HG03460 (cell line): ENCODE measurements around the gene RNF212.
A peak's percentile ranks its signal among the peaks of the same experiment; 100 is the strongest.

Source experiments
- ATAC-seq: cut with Tn5 transposase; IDR thresholded peaks from one replicate; pipeline ENCODE4 v1.9.1; 2021; ENCODE audit not compliant: unreplicated experiment

The RNF212 gene

GRCh38 chr4:1038948-1039492 lies 74.3 kb downstream of the RNF212 start:
- ATAC-seq: no peak

- no peak for ATAC-seq
Observed at GRCh38 chr4:1036976-1037810, 76.2 kb downstream of the RNF212 start.

DNA sequence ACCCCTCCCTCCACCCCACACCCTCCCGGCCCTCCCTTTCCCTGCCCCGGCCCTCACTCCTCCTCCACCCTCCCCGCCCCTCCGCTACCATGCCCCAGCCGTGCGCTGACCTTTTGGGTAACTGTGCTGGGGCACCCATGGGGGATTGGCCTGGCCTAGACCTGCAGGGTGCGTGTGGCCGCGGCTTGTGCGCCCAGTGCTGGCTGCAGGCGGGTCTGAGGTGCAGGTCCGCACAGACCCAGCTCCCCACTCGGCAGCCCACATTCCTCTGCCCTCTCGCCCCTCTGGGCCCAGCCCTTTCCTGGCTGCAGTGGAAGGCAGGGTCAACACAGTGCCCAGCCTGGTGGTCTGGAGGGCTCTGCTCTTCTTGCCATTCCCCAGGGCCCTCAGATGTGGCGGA lies 77.3 kb downstream of the RNF212 start:
- ATAC-seq: no peak

DNA sequence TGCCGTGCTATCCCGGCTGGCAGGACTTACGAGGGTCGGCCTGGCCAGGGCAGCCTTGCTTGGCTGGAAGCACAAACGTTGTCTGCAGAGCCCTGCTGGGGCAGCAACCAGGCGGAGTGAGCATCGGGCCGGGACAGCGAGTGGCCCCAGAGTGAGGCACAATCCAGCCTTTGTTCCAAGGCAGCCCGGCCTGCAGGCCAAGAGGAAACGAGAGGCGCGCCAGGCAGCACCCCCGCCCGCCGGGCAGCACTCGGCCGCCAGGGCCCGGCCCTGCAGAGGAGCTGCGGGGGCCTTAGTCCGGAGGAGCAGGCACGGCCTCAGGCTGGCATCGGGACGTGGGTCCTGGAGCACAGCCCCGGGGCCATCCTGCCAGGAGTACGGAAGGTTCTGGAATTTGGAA lies 77.9 kb downstream of the RNF212 start:
- no peak for ATAC-seq

GRCh38 chr4:1033840-1034551 lies 79.4 kb downstream of the RNF212 start:
- ATAC-seq: no peak

DNA sequence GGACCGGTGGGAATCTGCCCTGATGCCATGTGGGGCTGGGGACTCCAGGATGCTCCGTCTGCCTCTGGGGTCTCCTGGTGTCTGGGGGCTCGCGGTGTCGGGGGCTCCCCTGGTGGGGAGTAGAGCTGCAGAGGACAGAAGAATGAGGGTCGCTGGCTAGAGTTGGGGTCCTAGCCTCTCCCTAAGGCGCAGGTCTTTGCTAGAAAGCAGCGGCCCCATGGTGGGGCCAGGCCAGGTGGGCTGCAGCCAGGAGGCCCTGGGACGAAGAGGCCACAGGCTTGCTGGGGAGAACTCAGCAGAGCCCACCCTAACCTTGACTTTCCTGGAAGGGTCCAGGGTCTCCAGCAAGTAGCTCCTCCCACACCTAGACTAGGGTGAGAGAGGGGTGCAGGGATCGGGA lies 80.5 kb downstream of the RNF212 start:
- no peak for ATAC-seq

GRCh38 chr4:1031956-1032795 lies 81.2 kb downstream of the RNF212 start:
- ATAC-seq: no peak

GRCh38 chr4:1031346-1031745 lies 82.0 kb downstream of the RNF212 start:
- no peak for ATAC-seq

GRCh38 chr4:1030559-1030958 lies 82.8 kb downstream of the RNF212 start:
- ATAC-seq: no peak

- no peak for ATAC-seq
Observed at GRCh38 chr4:1030031-1030430, 83.3 kb downstream of the RNF212 start.

GRCh38 chr4:1029529-1029928 lies 83.8 kb downstream of the RNF212 start:
- ATAC-seq: no peak

GRCh38 chr4:1028574-1029220 lies 84.7 kb downstream of the RNF212 start:
- ATAC-seq: no peak

- no peak for ATAC-seq
Observed at GRCh38 chr4:1027915-1028238, 85.5 kb downstream of the RNF212 start.

- ATAC-seq: no peak
Observed at GRCh38 chr4:1027219-1027914, 86.0 kb downstream of the RNF212 start.

DNA sequence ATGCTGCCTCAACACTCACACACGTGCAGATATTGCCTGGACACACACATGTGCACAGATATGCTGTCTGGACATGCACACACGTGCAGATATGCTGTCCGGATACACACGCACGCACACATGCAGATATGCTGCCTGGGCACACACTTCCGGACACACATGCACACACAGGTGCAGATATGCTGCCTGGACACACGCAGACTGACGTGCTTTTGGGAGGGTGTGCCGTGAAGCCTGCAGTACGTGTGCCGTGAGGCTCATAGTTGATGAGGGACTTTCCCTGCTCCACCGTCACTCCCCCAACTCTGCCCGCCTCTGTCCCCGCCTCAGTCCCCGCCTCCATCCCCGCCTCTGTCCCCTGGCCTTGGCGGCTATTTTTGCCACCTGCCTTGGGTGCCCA lies 87.2 kb downstream of the RNF212 start:
- ATAC-seq: peak; percentile 53

DNA sequence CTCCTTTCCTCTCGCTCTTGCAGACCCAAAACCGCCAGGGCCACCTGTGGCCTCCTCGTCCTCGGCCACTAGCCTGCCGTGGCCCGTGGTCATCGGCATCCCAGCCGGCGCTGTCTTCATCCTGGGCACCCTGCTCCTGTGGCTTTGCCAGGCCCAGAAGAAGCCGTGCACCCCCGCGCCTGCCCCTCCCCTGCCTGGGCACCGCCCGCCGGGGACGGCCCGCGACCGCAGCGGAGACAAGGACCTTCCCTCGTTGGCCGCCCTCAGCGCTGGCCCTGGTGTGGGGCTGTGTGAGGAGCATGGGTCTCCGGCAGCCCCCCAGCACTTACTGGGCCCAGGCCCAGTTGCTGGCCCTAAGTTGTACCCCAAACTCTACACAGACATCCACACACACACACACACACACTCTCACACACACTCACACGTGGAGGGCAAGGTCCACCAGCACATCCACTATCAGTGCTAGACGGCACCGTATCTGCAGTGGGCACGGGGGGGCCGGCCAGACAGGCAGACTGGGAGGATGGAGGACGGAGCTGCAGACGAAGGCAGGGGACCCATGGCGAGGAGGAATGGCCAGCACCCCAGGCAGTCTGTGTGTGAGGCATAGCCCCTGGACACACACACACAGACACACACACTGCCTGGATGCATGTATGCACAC lies 88.3 kb downstream of the RNF212 start:
- ATAC-seq: no peak

- ATAC-seq: no peak
Observed at GRCh38 chr4:1023895-1024740, 89.2 kb downstream of the RNF212 start.

- ATAC-seq: no peak
Observed at GRCh38 chr4:1023075-1023640, 90.2 kb downstream of the RNF212 start.

GRCh38 chr4:1022739-1023066 lies 90.7 kb downstream of the RNF212 start:
- no peak for ATAC-seq
